HCT116 (cell line): ENCODE results near the gene B4GALT7. TPM values are rescaled to one million over a fixed set of nuclear protein-coding genes. Genes with fewer than 3 reads are reported as not detected.

Source experiments
- ATAC-seq: fragments of 200-7000 bp; cut with Tn5 transposase; 2 replicates; pipeline ENCODE4 v1.9.1; 2020; ENCODE audit warnings: mild to moderate bottlenecking, moderate library complexity
- BruUV-seq: library from RNA; stranded (reverse); fragments of 400-500 nt; replicated peaks from 2 replicates; lab custom pipeline; 2021; lab: Mats Ljungman, UMichigan
- CTCF ChIA-PET: fragments of 300-600 bp; sonication (Branson Sonifier 250); formaldehyde crosslinking; loops from one replicate; lab custom pipeline; 2021; ENCODE audit warnings: antibody characterized with exemption; lab: Charles Lee
- POLR2A ChIA-PET: fragments of 300-600, 350-600 bp; sonication (Branson Sonifier 250); formaldehyde crosslinking; loops from one replicate; lab custom pipeline; 2021; ENCODE audit warnings: antibody characterized with exemption; lab: Charles Lee
- RAD21 ChIA-PET, 2 experiments: fragments of 300-600 bp; sonication (Branson Sonifier 250); formaldehyde crosslinking; loops; one replicate each; lab custom pipeline; 2023; ENCODE audit warnings: low total read pairs in 2 of 2; ENCODE audit not compliant: uncharacterized antibody in 2 of 2, unreplicated experiment in 2 of 2, low non-redundant PET in 1 of 2; lab: Charles Lee
- DNase-seq: peaks from one replicate; pipeline ENCODE4 v3.0.0-alpha.2; 2010; ENCODE audit warnings: low read depth, low spot score
- H2AFZ ChIP-seq: fragments of 200-600 bp; shearing (Covaris generic), sonication (generic); 2 replicates; pipeline ENCODE4 v1.6.1; 2017; ENCODE audit warnings: low read depth, mixed run types, mixed read lengths, antibody characterized with exemption, low read length; ENCODE audit not compliant: poor library complexity, severe bottlenecking
- H3K27ac ChIP-seq: 2 replicates; pipeline ENCODE4 v1.5.1; 2012; ENCODE audit warnings: low read depth, low read length
- H3K27me3 ChIP-seq: fragments of 200-600 bp; sonication (generic); 2 replicates; pipeline ENCODE4 v1.6.1; 2016; ENCODE audit warnings: mixed run types, low read length, mixed read lengths; ENCODE audit not compliant: insufficient read depth
- H3K36me3 ChIP-seq, 2 experiments: fragments of 200-500 bp in 1 of 2; fragments of 200-600 bp in 1 of 2; sonication (Bioruptor generic) in 1 of 2; sonication (generic) in 1 of 2; 2 replicates each; pipeline versions ENCODE4 v1.5.1 to v1.6.1; 2014 to 2016; ENCODE audit warnings: low read length in 2 of 2, inconsistent platforms in 1 of 2, mixed read lengths in 1 of 2, mixed run types in 1 of 2; ENCODE audit not compliant: insufficient read depth in 2 of 2, control insufficient read depth in 1 of 2
- H3K4me1 ChIP-seq, 2 experiments: fragments of 200-600 bp in 1 of 2; sonication (generic) in 1 of 2; 2 replicates each; pipeline versions ENCODE4 v1.5.1 to v1.6.1; 2012 to 2017; ENCODE audit warnings: low read length in 2 of 2, inconsistent platforms in 1 of 2, mild to moderate bottlenecking in 1 of 2, mixed read lengths in 1 of 2, mixed run types in 1 of 2, moderate library complexity in 1 of 2; ENCODE audit not compliant: insufficient read depth in 2 of 2, control insufficient read depth in 1 of 2
- H3K4me2 ChIP-seq: fragments of 200-600 bp; sonication (generic); 2 replicates; pipeline ENCODE4 v1.6.1; 2017; ENCODE audit warnings: mixed run types, low read length, mixed read lengths
- H3K4me3 ChIP-seq, 2 experiments: fragments of 200-600 bp in 1 of 2; sonication (generic) in 1 of 2; replicated peaks in 1 of 2; 2 replicates each; pipeline ENCODE4 v1.5.1; 2011 to 2016; ENCODE audit warnings: low read length in 2 of 2, control low read depth in 1 of 2, low read depth in 1 of 2, mild to moderate bottlenecking in 1 of 2, mixed read lengths in 1 of 2, mixed run types in 1 of 2
- H3K79me2 ChIP-seq: fragments of 200-600 bp; sonication (generic); 2 replicates; pipeline ENCODE4 v1.6.1; 2017; ENCODE audit warnings: mild to moderate bottlenecking, mixed run types, low read length, moderate library complexity, mixed read lengths; ENCODE audit not compliant: insufficient read depth
- H3K9ac ChIP-seq: fragments of 200-600 bp; sonication (generic); 2 replicates; pipeline ENCODE4 v1.6.1; 2016; ENCODE audit warnings: low read length, mixed read lengths
- H3K9me2 ChIP-seq: fragments of 200-600 bp; sonication (generic), shearing (Covaris generic); 2 replicates; pipeline ENCODE4 v1.6.1; 2017; ENCODE audit warnings: mixed run types, mild to moderate bottlenecking, moderate library complexity; ENCODE audit not compliant: insufficient read depth
- H3K9me3 ChIP-seq, 2 experiments: fragments of 200-500 bp in 1 of 2; fragments of 200-600 bp in 1 of 2; sonication (Bioruptor generic) in 1 of 2; sonication (generic) in 1 of 2; 2 replicates each; pipeline ENCODE4 v1.6.1; 2014 to 2017; ENCODE audit warnings: low read length in 2 of 2, mixed read lengths in 2 of 2, inconsistent platforms in 1 of 2, low read depth in 1 of 2, mild to moderate bottlenecking in 1 of 2, mixed run types in 1 of 2, moderate library complexity in 1 of 2; ENCODE audit not compliant: control insufficient read depth in 1 of 2, insufficient read depth in 1 of 2
- H4K20me1 ChIP-seq: fragments of 200-600 bp; sonication (generic), shearing (Covaris generic); 2 replicates; pipeline ENCODE4 v1.6.1; 2017; ENCODE audit warnings: mixed run types, mild to moderate bottlenecking, moderate library complexity; ENCODE audit not compliant: insufficient read depth
- ATF3 ChIP-seq: IDR thresholded peaks from 2 replicates; pipeline ENCODE4 v1.6.1; 2012
- CEBPB ChIP-seq: IDR thresholded peaks from 2 replicates; pipeline ENCODE4 v1.6.1; 2012; ENCODE audit warnings: low read depth
- CTCF ChIP-seq, 3 experiments: fragments of 200-600 bp in 1 of 3; sonication (generic) in 1 of 3; IDR thresholded peaks in 2 of 3; conservative IDR thresholded peaks in 1 of 3; 2 replicates each; pipeline ENCODE4 v1.5.1; 2012 to 2017; ENCODE audit warnings: low read depth in 2 of 3, low read length in 2 of 3, antibody characterized with exemption in 1 of 3, borderline replicate concordance in 1 of 3, control low read depth in 1 of 3, mild to moderate bottlenecking in 1 of 3, mixed read lengths in 1 of 3, mixed run types in 1 of 3, moderate library complexity in 1 of 3; ENCODE audit not compliant: insufficient read depth in 1 of 3
- EZH2 ChIP-seq: fragments of 200-600 bp; sonication (generic); IDR thresholded peaks from 2 replicates; pipeline ENCODE4 v1.6.1; 2017; ENCODE audit warnings: antibody characterized with exemption, mixed run types
- JUND ChIP-seq: IDR thresholded peaks from 2 replicates; pipeline ENCODE4 v1.6.1; 2012
- POLR2A ChIP-seq: IDR thresholded peaks from 2 replicates; pipeline ENCODE4 v1.7.0; 2011; ENCODE audit warnings: borderline replicate concordance; ENCODE audit not compliant: insufficient read depth, insufficient read length; ENCODE audit errors: extremely low read depth
- REST ChIP-seq: IDR thresholded peaks from 2 replicates; pipeline ENCODE4 v1.6.1; 2012; ENCODE audit warnings: low read depth
- SIN3A ChIP-seq: IDR thresholded peaks from 2 replicates; pipeline ENCODE4 v1.6.1; 2012; ENCODE audit warnings: low read depth
- ZBTB33 ChIP-seq: IDR thresholded peaks from 2 replicates; pipeline ENCODE4 v1.6.1; 2011; ENCODE audit warnings: mild to moderate bottlenecking, low read length, moderate library complexity; ENCODE audit not compliant: insufficient replicate concordance; ENCODE audit errors: extremely low read depth
- ZFX ChIP-seq: fragments of 450-650 bp; IDR thresholded peaks from 2 replicates; pipeline ENCODE4 v1.6.1; 2017
- intact Hi-C: fragments of 100-400 bp; cut with micrococcal nuclease; formaldehyde crosslinking; loops from 2 replicates; pipeline ENCODE4 v1.10.0; 2022
- total RNA-seq: library from RNA; stranded (reverse); gene quantifications from one replicate; pipeline ENCODE4 v1.2.1, GENCODE V29; 2021; ENCODE audit not compliant: unreplicated experiment

The B4GALT7 gene
- total RNA-seq, 1 experiment from 2014 or later = 25.2 TPM

GRCh38 chr5:177594071-177594470 lies 5.9 kb upstream of the B4GALT7 start:
- BruUV-seq = no TSS peak
- CTCF ChIA-PET = no interaction called here

More at GRCh38 chr5:177594071-177594470, 5.9 kb upstream of the B4GALT7 start:
- H3K9me3 ChIP-seq = no peaks in the 10 kb centered on the region
- H3K27me3 ChIP-seq = 0 out of 2 replicates have a peak, but pooled peaks cover 6% of the 10 kb centered on the region
- H4K20me1 ChIP-seq = no peaks in the 10 kb centered on the region
- H3K4me3 ChIP-seq = no peak overlapping the region
- H3K27ac ChIP-seq = no peak overlapping the region
- TF ChIP-seq ZBTB33 = no peak
- TF ChIP-seq CTCF (IDR thresholded peaks at IDR 0.05 in 2 of 3, conservative IDR thresholded peaks at IDR 0.05 in 1 of 3; ENCODE audit: borderline replicate concordance in 1 of 3, insufficient read depth in 1 of 3, low read depth in 2 of 3, low read length in 2 of 3) = no peak
- TF ChIP-seq ATF3 = no peak
- no peak for TF ChIP-seq JUND
- no peak for TF ChIP-seq SIN3A
- TF ChIP-seq ZFX = no peak
- no peak for TF ChIP-seq REST
- no peak for TF ChIP-seq POLR2A
- no peak for TF ChIP-seq EZH2
- TF ChIP-seq CEBPB = no peak
- ChIA-PET RAD21 (no interaction called here), POLR2A (interaction anchor here (0.6 kb wide), 1 partner anchor 14 kb away, joined by 3 read pairs; no protein-coding TSS in a partner anchor)
- no peak overlapping the region for H3K4me2 ChIP-seq
- H3K36me3 ChIP-seq = peaks cover 25 to 26% of the 10 kb centered on the region in 2 experiments; a peak in 3 of 4 replicates
- no peak overlapping the region for H2AFZ ChIP-seq
- no peak for ATAC-seq
- peaks cover 0 to 18% of the 10 kb centered on the region in 2 experiments; a peak in 2 of 4 replicates for H3K4me1 ChIP-seq
- no peaks in the 10 kb centered on the region for H3K9me2 ChIP-seq
- DNase-seq = no peak
- intact Hi-C loops = no loop called here
- peaks cover 24% of the 10 kb centered on the region for H3K79me2 ChIP-seq
- no peak overlapping the region for H3K9ac ChIP-seq
